HEK293 (cell line): ENCODE results near the gene SPDYE3.
"Not testable (repeated sequence)": the region's sequence is repeated elsewhere in the genome, so short reads cannot be mapped to it uniquely, and the experiment has no call there.

ENCODE experiments used
- BCL11A ChIP-seq: fragments of 450-650 bp; formaldehyde crosslinking; IDR thresholded peaks from 2 replicates; pipeline ENCODE4 v1.5.1; 2016; ENCODE audit warnings: low read depth, missing biosample characterization, missing genetic modification characterization
- CTCF ChIP-seq: fragments of 450-650 bp; formaldehyde crosslinking; IDR thresholded peaks from 2 replicates; pipeline ENCODE4 v1.5.1; 2016; ENCODE audit warnings: missing biosample characterization, missing genetic modification characterization
- GLIS2 ChIP-seq: fragments of 450-650 bp; formaldehyde crosslinking; IDR thresholded peaks from 2 replicates; pipeline ENCODE4 v1.5.1; 2016; ENCODE audit warnings: missing biosample characterization, missing genetic modification characterization
- MEIS1 ChIP-seq: sonication (generic); formaldehyde crosslinking; IDR thresholded peaks from 2 replicates; pipeline ENCODE4 v1.8.1; 2022; ENCODE audit warnings: missing genetic modification reagents, mild to moderate bottlenecking, borderline replicate concordance
- REPIN1 ChIP-seq: fragments of 450-650 bp; formaldehyde crosslinking; IDR thresholded peaks from 2 replicates; pipeline ENCODE4 v1.5.1; 2017; ENCODE audit warnings: missing biosample characterization, missing genetic modification characterization, low read depth
- ZBTB17 ChIP-seq: fragments of 450-650 bp; formaldehyde crosslinking; IDR thresholded peaks from 2 replicates; pipeline ENCODE4 v1.5.1; 2016; ENCODE audit warnings: missing biosample characterization, missing genetic modification characterization
- ZBTB8A ChIP-seq: fragments of 450-650 bp; formaldehyde crosslinking; IDR thresholded peaks from 2 replicates; pipeline ENCODE4 v1.5.1; 2016; ENCODE audit warnings: missing biosample characterization, missing genetic modification characterization
- TF ChIP-seq, protein P1 (sequence below): fragments of 450-650 bp; formaldehyde crosslinking; IDR thresholded peaks from 2 replicates; pipeline ENCODE4 v1.5.1; 2017; ENCODE audit warnings: missing biosample characterization, mild to moderate bottlenecking, missing genetic modification characterization, moderate library complexity

DNA sequence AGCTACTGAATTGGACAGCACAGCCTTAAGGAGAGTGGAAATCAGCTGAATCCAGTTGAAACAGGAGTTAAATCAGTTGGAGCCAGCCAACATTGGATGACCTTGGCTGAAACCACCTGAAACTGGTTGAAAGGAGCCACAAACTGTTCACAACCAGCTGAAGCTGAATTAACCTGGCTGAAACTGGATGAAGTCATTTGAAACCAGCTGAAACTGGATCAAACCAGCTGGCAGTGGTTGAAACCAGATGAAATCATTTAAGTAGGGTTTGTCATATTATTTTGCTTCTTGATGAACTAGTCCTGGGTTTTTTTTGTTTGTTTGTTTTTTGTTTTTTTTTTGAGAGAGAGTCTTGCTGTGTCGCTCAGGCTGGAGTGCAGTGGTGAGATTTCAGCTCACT, 15.3 kb upstream of the SPDYE3 start:
- TF ChIP-seq GLIS2; CTCF; ZBTB17 (tag by site-specific recombination); ZBTB8A (tag by site-specific recombination); REPIN1 (tag by site-specific recombination); BCL11A; MEIS1 (CRISPR knock-in tag): not testable (repeated sequence)
- TF ChIP-seq, protein P1, sequence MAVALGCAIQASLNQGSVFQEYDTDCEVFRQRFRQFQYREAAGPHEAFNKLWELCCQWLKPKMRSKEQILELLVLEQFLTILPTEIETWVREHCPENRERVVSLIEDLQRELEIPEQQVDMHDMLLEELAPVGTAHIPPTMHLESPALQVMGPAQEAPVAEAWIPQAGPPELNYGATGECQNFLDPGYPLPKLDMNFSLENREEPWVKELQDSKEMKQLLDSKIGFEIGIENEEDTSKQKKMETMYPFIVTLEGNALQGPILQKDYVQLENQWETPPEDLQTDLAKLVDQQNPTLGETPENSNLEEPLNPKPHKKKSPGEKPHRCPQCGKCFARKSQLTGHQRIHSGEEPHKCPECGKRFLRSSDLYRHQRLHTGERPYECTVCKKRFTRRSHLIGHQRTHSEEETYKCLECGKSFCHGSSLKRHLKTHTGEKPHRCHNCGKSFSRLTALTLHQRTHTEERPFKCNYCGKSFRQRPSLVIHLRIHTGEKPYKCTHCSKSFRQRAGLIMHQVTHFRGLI (tag by site-specific recombination) = not testable (repeated sequence)
